Nephron progenitor cell (in vitro differentiated cells): ENCODE results near the gene ZC3HAV1L.

Experiments used
- DNase-seq: peaks from one replicate; pipeline ENCODE4 v3.0.0; 2021
- H3K27ac Mint-ChIP-seq: 2 replicates; pipeline ENCODE4 v1.8.0; 2021; ENCODE audit warnings: mild to moderate bottlenecking, moderate library complexity, mixed read lengths
- H3K27me3 Mint-ChIP-seq: 2 replicates; pipeline ENCODE4 v1.8.0; 2021; ENCODE audit warnings: mild to moderate bottlenecking, low read depth, mixed read lengths; ENCODE audit not compliant: poor library complexity
- H3K36me3 Mint-ChIP-seq: 2 replicates; pipeline ENCODE4 v1.8.0; 2021; ENCODE audit warnings: low read depth, mixed read lengths
- H3K4me1 Mint-ChIP-seq: 2 replicates; pipeline ENCODE4 v1.8.0; 2021; ENCODE audit warnings: mixed read lengths
- H3K4me3 Mint-ChIP-seq: 2 replicates; pipeline ENCODE4 v1.8.0; 2021; ENCODE audit warnings: mild to moderate bottlenecking, moderate library complexity, mixed read lengths
- H3K9me3 Mint-ChIP-seq: 2 replicates; pipeline ENCODE4 v1.8.0; 2021; ENCODE audit warnings: mild to moderate bottlenecking, moderate library complexity, mixed read lengths
- CTCF ChIP-seq: fragments of 200-600 bp; sonication (generic); IDR thresholded peaks from 2 replicates; pipeline ENCODE4 v1.5.0; 2021; ENCODE audit warnings: antibody characterized with exemption

The ZC3HAV1L gene

GRCh38 chr7:139043823-139044812 is 8.3 kb upstream of the ZC3HAV1L start:
- no peak overlapping the region for H3K27ac Mint-ChIP-seq
- no peak for TF ChIP-seq CTCF

GRCh38 chr7:139041378-139042085 is 5.7 kb upstream of the ZC3HAV1L start:
- no peaks in the 10 kb centered on the region for H3K9me3 Mint-ChIP-seq
- no peak overlapping the region for H3K27ac Mint-ChIP-seq
- TF ChIP-seq CTCF: no peak
- H3K27me3 Mint-ChIP-seq: peaks cover 12% of the 10 kb centered on the region
- H3K36me3 Mint-ChIP-seq: peaks cover 12% of the 10 kb centered on the region
- H3K4me1 Mint-ChIP-seq: peaks cover 16% of the 10 kb centered on the region
- no peak for DNase-seq
- no peak overlapping the region for H3K4me3 Mint-ChIP-seq

More at GRCh38 chr7:139043823-139044812, 8.3 kb upstream of the ZC3HAV1L start:
- peaks cover 5% of the 10 kb centered on the region for H3K4me1 Mint-ChIP-seq
- no peak overlapping the region for H3K4me3 Mint-ChIP-seq
- H3K9me3 Mint-ChIP-seq: no peaks in the 10 kb centered on the region
- H3K27me3 Mint-ChIP-seq: peaks cover 7% of the 10 kb centered on the region
- peaks cover 20% of the 10 kb centered on the region for H3K36me3 Mint-ChIP-seq
- no peak for DNase-seq

GRCh38 chr7:139038691-139039090 is 2.8 kb upstream of the ZC3HAV1L start:
- H3K4me3 Mint-ChIP-seq: no peak overlapping the region
- H3K36me3 Mint-ChIP-seq: no peaks in the 10 kb centered on the region
- no peak for TF ChIP-seq CTCF
- H3K27ac Mint-ChIP-seq: peak overlapping the region; percentile 7
- H3K27me3 Mint-ChIP-seq: peaks cover 13% of the 10 kb centered on the region
- H3K4me1 Mint-ChIP-seq: peaks cover 16% of the 10 kb centered on the region
- DNase-seq: no peak
- no peaks in the 10 kb centered on the region for H3K9me3 Mint-ChIP-seq

GRCh38 chr7:139036901-139037300 is 1.1 kb upstream of the ZC3HAV1L start:
- no peak overlapping the region for H3K27ac Mint-ChIP-seq
- peaks cover 16% of the 10 kb centered on the region for H3K4me1 Mint-ChIP-seq
- no peak for DNase-seq
- H3K36me3 Mint-ChIP-seq: peaks cover 5% of the 10 kb centered on the region
- no peak overlapping the region for H3K4me3 Mint-ChIP-seq
- H3K27me3 Mint-ChIP-seq: peaks cover 14% of the 10 kb centered on the region
- H3K9me3 Mint-ChIP-seq: peaks cover 3% of the 10 kb centered on the region
- TF ChIP-seq CTCF: no peak

- no peak for DNase-seq
- Mint-ChIP-seq H3K4me1 (peaks cover 12% of the 10 kb centered on the region), H3K36me3 (peaks cover 5% of the 10 kb centered on the region), H3K9me3 (peaks cover 3% of the 10 kb centered on the region), H3K27ac (no peak overlapping the region), H3K27me3 (peaks cover 10% of the 10 kb centered on the region), H3K4me3 (no peak overlapping the region)
- no peak for TF ChIP-seq CTCF
These were observed 822 bp downstream of the ZC3HAV1L start for GRCh38 chr7:139034855-139035585.
